Adrenal gland (tissue), 12 donors: Measurements from ENCODE around the gene CEP128. TPM values are rescaled to one million over a fixed set of nuclear protein-coding genes. Genes with fewer than 3 reads are reported as not detected.

Experiments
- DNase-seq, 7 donors: peaks; one replicate each; pipeline ENCODE4 v3.0.0-alpha.2; 2019 to 2020
- H3K27ac ChIP-seq, 5 donors: fragments of 200-600 bp; sonication (generic) in 4 of 5; 1 replicate in 3 of 5; 2 replicates in 2 of 5; pipeline versions ENCODE4 v1.5.1 to v1.8.0; 2016 to 2020; ENCODE audit warnings: mild to moderate bottlenecking in 1 of 5
- H3K27me3 ChIP-seq: fragments of 200-600 bp; 2 replicates; pipeline ENCODE4 v1.8.0; 2021
- H3K36me3 ChIP-seq, 2 donors: fragments of 200-600 bp; replicated peaks in 1 of 2; 1 replicate in 1 of 2; 2 replicates in 1 of 2; pipeline versions ENCODE4 v1.5.1 to v1.8.0; 2018 to 2022
- H3K4me1 ChIP-seq, 2 donors: fragments of 200-600 bp; replicated peaks in 1 of 2; 1 replicate in 1 of 2; 2 replicates in 1 of 2; pipeline versions ENCODE4 v1.5.1 to v1.8.0; 2018 to 2021
- H3K4me3 ChIP-seq, 4 donors: fragments of 200-600 bp; sonication (generic) in 3 of 4; one replicate each; pipeline ENCODE4 v1.5.1; 2016 to 2018
- H3K9me3 ChIP-seq, 3 donors: fragments of 200-600 bp; sonication (generic) in 1 of 3; replicated peaks in 1 of 3; 1 replicate in 2 of 3; 2 replicates in 1 of 3; pipeline versions ENCODE4 v1.5.1 to v1.8.0; 2016 to 2021
- CTCF ChIP-seq, 6 experiments: fragments of 450-650 bp in 4 of 6; fragments of 200-600 bp in 2 of 6; sonication (generic) in 1 of 6; IDR thresholded peaks; 1 replicate in 5 of 6; 2 replicates in 1 of 6; pipeline versions ENCODE4 v1.5.1 to v1.8.0; 2016 to 2021; ENCODE audit warnings: antibody characterized with exemption in 6 of 6, mild to moderate bottlenecking in 2 of 6, moderate library complexity in 1 of 6
- POLR2A ChIP-seq, 2 donors: fragments of 450-650 bp; IDR thresholded peaks; one replicate each; pipeline ENCODE4 v1.6.1; 2017; ENCODE audit warnings: antibody characterized with exemption in 2 of 2, mild to moderate bottlenecking in 2 of 2, moderate library complexity in 1 of 2
- WGBS, 4 donors: extraction: QIAGEN DNeasy Blood & Tissue Kit in 2 of 4; methylation state at CpG; one replicate each; pipeline versions ENCODE4 v1.1.5 to v1.1.7; 2013 to 2017; 5-methylcytosine and 5-hydroxymethylcytosine counted together
- intact Hi-C, 2 donors: fragments of 100-400 bp; cut with DNase I; formaldehyde crosslinking; loops; one replicate each; pipeline versions ENCODE4 v1.14.1 to v1.15.0; 2022 to 2023
- polyA plus RNA-seq, 3 donors: library from polyadenylated mRNA; stranded (reverse); fragments of 200-250 nt in 2 of 3; fragments of 350-450 nt in 1 of 3; fragmentation: Illumina TruSeq in 1 of 3; extraction: RNeasy Lipid Tissue Mini Kit (QIAGEN cat#74804) in 1 of 3; gene quantifications; one replicate each; pipeline ENCODE4 v1.2.3, GENCODE V29; 2013 to 2014
- total RNA-seq, 9 donors: library from RNA; depleted of rRNA in 4 of 9; stranded (reverse); fragments of >200 nt in 4 of 9; fragments of 120-200 nt in 1 of 9; fragmentation: NEBNext Ultra II Directional in 1 of 9; extraction: Animal tissue kit (Norgen Biotek cat#: 25700) in 1 of 9; gene quantifications; one replicate each; pipeline versions ENCODE4 v1.1.0 to v1.2.4, GENCODE V29; 2013 to 2023
- donor health status: healthy with polysubstance abuse.
- donor health status: Bipolar disorder and iron deficiency.
- donor health status: DM: yes; HTN: yes; CAD: no.
- donor health status: DM: no; HTN: no; CAD: no.
- donor health status: DM: no; HTN: no; CAD: no.
- donor health status: DM: yes; HTN: yes; CAD: no.

CEP128 gene
- total and polyA plus RNA-seq, 12 donors, result 1.1 to 5.2 (median 3.1) TPM

GRCh38 chr14:80868260-80868659, 73.3 kb downstream of the CEP128 start:
- Histone ChIP-seq H3K4me1 (no peaks in the 10 kb centered on the region), H3K27ac (no peak overlapping the region), H3K36me3 (no peaks in the 10 kb centered on the region), H3K9me3 (peaks cover 0 to 20% (median 19%) of the 10 kb centered on the region in 3 donors), H3K27me3 (no peaks in the 10 kb centered on the region), H3K4me3 (no peak overlapping the region)
- DNase-seq, result no peak
- TF ChIP-seq CTCF (IDR thresholded peaks at IDR 0.05) (no peak), POLR2A (IDR thresholded peaks at IDR 0.05) (no peak)
- WGBS, 4 donors, result 74 to 84% (median 82%) methylated on average over 1 of the region's 1 CpG
- intact Hi-C loops, result no loop called here

GRCh38 chr14:80867798-80868197, 73.7 kb downstream of the CEP128 start:
- TF ChIP-seq CTCF (IDR thresholded peaks at IDR 0.05) (no peak), POLR2A (IDR thresholded peaks at IDR 0.05) (no peak)
- Histone ChIP-seq H3K9me3 (peaks cover 0 to 20% (median 19%) of the 10 kb centered on the region in 3 donors), H3K36me3 (no peaks in the 10 kb centered on the region), H3K27me3 (no peaks in the 10 kb centered on the region), H3K4me3 (no peak overlapping the region), H3K4me1 (no peaks in the 10 kb centered on the region), H3K27ac (no peak overlapping the region)
- intact Hi-C loops, result no loop called here
- DNase-seq, result no peak
- 92 to 99% (median 97%) methylated on average over 2 of the region's 2 CpGs for WGBS, 4 donors

GRCh38 chr14:80867091-80867490, 74.4 kb downstream of the CEP128 start:
- 0 to 85% (median 0%) methylated on average over 1 of the region's 1 CpG for WGBS, 4 donors
- Histone ChIP-seq H3K4me1 (no peaks in the 10 kb centered on the region), H3K4me3 (no peak overlapping the region), H3K27ac (no peak overlapping the region), H3K27me3 (no peaks in the 10 kb centered on the region), H3K36me3 (no peaks in the 10 kb centered on the region), H3K9me3 (peaks cover 0 to 20% (median 19%) of the 10 kb centered on the region in 3 donors)
- no peak for TF ChIP-seq POLR2A (IDR thresholded peaks at IDR 0.05)
- TF ChIP-seq CTCF (IDR thresholded peaks at IDR 0.05), result no peak
- no peak for DNase-seq
- intact Hi-C loops, result no loop called here

- H3K9me3 ChIP-seq, result peaks cover 0 to 20% (median 19%) of the 10 kb centered on the region in 3 donors
- WGBS, 4 donors, result 93 to 100% (median 96%) methylated on average over 2 of the region's 2 CpGs
- intact Hi-C loops, result no loop called here
- H3K4me1 ChIP-seq, result no peaks in the 10 kb centered on the region
- H3K36me3 ChIP-seq, result no peaks in the 10 kb centered on the region
- H3K27me3 ChIP-seq, result no peaks in the 10 kb centered on the region
- H3K27ac ChIP-seq, result no peak overlapping the region
- DNase-seq, result no peak
- TF ChIP-seq CTCF (IDR thresholded peaks at IDR 0.05), result no peak
- no peak overlapping the region for H3K4me3 ChIP-seq
Measured at GRCh38 chr14:80865565-80865964, 76.0 kb downstream of the CEP128 start.
